NCI-H1105 (cell line): ENCODE results near the gene GTF2A1.

Source experiments
- DNase-seq: peaks from one replicate; lab custom pipeline; 2025; lab: John Stamatoyannopoulos, UW

Gene GTF2A1

GRCh38 chr14:81177225-81177624 is 43.5 kb downstream of the GTF2A1 start:
- no peak for DNase-seq

GRCh38 chr14:81176241-81176640 is 44.5 kb downstream of the GTF2A1 start:
- no peak for DNase-seq

GRCh38 chr14:81172881-81173280 is 47.9 kb downstream of the GTF2A1 start:
- DNase-seq = no peak

GRCh38 chr14:81172353-81172752 is 48.4 kb downstream of the GTF2A1 start:
- DNase-seq = no peak

- no peak for DNase-seq
Observed at GRCh38 chr14:81170829-81171195, 49.9 kb downstream of the GTF2A1 start.

- DNase-seq = peak; percentile 89
Observed at GRCh38 chr14:81170104-81170828, 50.5 kb downstream of the GTF2A1 start.

GRCh38 chr14:81169711-81170103 is 51.1 kb downstream of the GTF2A1 start:
- no peak for DNase-seq

GRCh38 chr14:81169267-81169666 is 51.5 kb downstream of the GTF2A1 start:
- DNase-seq = no peak

- DNase-seq = no peak
Observed at GRCh38 chr14:81166121-81166520, 54.6 kb downstream of the GTF2A1 start.

- no peak for DNase-seq
Observed at GRCh38 chr14:81165188-81165587, 55.6 kb downstream of the GTF2A1 start.

- peak; percentile 77 for DNase-seq
Observed at GRCh38 chr14:81164167-81164774, 56.5 kb downstream of the GTF2A1 start.

- no peak for DNase-seq
Observed at GRCh38 chr14:81162941-81163340, 57.8 kb downstream of the GTF2A1 start.

GRCh38 chr14:81161749-81162148 is 59.0 kb downstream of the GTF2A1 start:
- DNase-seq = no peak

- DNase-seq = no peak
Observed at GRCh38 chr14:81161088-81161487, 59.7 kb downstream of the GTF2A1 start.

- DNase-seq = no peak
Observed at GRCh38 chr14:81157431-81157830, 63.3 kb downstream of the GTF2A1 start.

GRCh38 chr14:81153187-81153586 is 67.6 kb downstream of the GTF2A1 start:
- DNase-seq = no peak

GRCh38 chr14:81148635-81149034 is 72.1 kb downstream of the GTF2A1 start:
- no peak for DNase-seq

GRCh38 chr14:81147140-81147897 is 73.4 kb downstream of the GTF2A1 start:
- DNase-seq = peak; percentile 63

- peak; percentile 88 for DNase-seq
Observed at GRCh38 chr14:81144824-81145603, 75.7 kb downstream of the GTF2A1 start.

GRCh38 chr14:81143793-81144192 is 77.0 kb downstream of the GTF2A1 start:
- DNase-seq = no peak

GRCh38 chr14:81141426-81141825 is 79.3 kb downstream of the GTF2A1 start:
- no peak for DNase-seq

GRCh38 chr14:81138429-81138828 is 82.3 kb downstream of the GTF2A1 start:
- no peak for DNase-seq
